ENCODE measurements around the gene AKTIP.

Gene AKTIP

DNA sequence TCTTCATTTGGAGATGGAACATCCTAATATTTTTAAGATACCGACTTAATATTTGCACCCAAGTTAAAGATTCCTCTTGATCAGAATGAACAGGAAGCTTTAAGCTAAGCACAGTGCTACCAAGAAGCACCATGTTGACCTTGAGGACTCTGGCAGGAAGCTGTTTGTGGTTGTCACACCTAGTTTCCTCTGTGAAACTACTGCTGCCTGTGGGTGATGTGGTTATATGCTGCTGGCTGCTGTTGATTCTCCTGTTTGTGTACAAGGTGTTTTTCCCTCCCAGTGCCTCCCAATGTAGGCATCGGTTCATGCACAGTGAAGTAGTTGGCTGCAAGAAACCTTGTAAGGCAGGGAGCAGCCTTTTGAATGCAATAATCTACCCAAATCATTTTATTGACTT, 45.3 kb downstream of the AKTIP start:
- Histone ChIP-seq H3K9ac (ENCODE audit: low read depth, low read length) (no peak overlapping the region), H3K27me3 (ENCODE audit: control insufficient read depth, insufficient read depth, low read length) (no peaks in the 10 kb centered on the region), H3K4me1 (ENCODE audit: control insufficient read depth, insufficient read depth, low read length) (no peaks in the 10 kb centered on the region), H3K36me3 (ENCODE audit: control insufficient read depth, insufficient read depth, low read length) (peaks cover 5% of the 10 kb centered on the region), H3K4me3 (ENCODE audit: low read depth, low read length) (no peak overlapping the region), H3K9me3 (ENCODE audit: control insufficient read depth, insufficient read depth, low read length) (no peaks in the 10 kb centered on the region)

DNA sequence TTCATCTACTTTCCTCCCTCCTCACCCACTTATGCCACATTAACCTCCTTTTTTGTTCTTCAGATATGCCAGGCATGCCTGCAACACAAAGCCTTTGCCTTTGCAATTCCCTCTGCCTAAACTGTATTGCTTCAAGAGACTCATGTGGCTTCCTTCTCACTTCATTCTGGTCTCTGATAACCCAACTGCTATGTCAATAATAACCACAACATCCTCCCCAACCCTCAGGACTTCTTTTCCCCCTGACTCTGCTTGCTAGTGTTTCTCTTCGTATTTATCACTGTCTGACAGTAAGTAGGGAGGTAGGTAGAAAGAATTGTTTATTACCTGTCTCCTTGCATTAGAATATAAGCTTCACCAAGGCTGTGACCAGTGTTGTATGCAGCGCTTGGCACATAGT, 46.4 kb downstream of the AKTIP start:
- Histone ChIP-seq H3K36me3 (ENCODE audit: control insufficient read depth, insufficient read depth, low read length) (peaks cover 5% of the 10 kb centered on the region), H3K9me3 (ENCODE audit: control insufficient read depth, insufficient read depth, low read length) (no peaks in the 10 kb centered on the region), H3K27me3 (ENCODE audit: control insufficient read depth, insufficient read depth, low read length) (no peaks in the 10 kb centered on the region), H3K4me1 (ENCODE audit: control insufficient read depth, insufficient read depth, low read length) (no peaks in the 10 kb centered on the region), H3K4me3 (ENCODE audit: low read depth, low read length) (no peak overlapping the region), H3K9ac (ENCODE audit: low read depth, low read length) (no peak overlapping the region)

GRCh38 chr16:53453928-53454327, 49.1 kb downstream of the AKTIP start:
- Histone ChIP-seq H3K27me3 (ENCODE audit: control insufficient read depth, insufficient read depth, low read length) (no peaks in the 10 kb centered on the region), H3K36me3 (ENCODE audit: control insufficient read depth, insufficient read depth, low read length) (no peaks in the 10 kb centered on the region), H3K4me1 (ENCODE audit: control insufficient read depth, insufficient read depth, low read length) (no peaks in the 10 kb centered on the region), H3K4me3 (ENCODE audit: low read depth, low read length) (no peak overlapping the region), H3K9ac (ENCODE audit: low read depth, low read length) (no peak overlapping the region), H3K9me3 (ENCODE audit: control insufficient read depth, insufficient read depth, low read length) (no peaks in the 10 kb centered on the region)

DNA sequence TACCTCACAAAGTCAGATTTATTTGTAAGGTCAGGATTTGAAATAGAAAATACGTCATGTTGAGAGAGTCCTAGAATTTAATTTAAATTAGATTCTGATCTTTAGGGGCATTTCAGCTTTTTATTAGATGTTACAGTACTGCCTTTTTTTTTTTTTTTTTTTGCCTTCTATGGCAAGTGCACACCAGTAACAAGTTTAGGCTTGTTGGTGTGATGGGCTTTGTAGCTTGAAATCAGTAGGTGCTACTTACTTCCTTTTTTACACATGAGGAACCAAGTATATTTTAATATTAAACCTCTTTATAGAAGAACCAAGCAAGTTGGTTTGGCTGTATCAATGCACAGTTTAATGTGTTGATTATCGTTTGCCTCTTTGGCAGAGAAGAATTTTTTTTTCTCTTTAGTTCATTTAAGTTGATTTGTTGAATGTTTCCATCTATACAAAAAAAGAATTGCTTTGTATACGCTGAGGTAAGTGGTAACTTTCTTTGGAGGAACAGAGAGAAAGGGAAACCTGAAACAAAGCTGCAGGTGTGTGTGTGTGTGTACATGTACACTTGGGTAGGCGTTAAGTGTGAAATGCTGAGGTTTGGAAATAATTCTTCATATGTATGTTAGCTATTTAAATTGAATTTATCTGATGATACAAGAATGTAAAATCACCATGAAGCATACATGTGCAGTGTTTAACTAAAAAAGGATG, 53.0 kb downstream of the AKTIP start:
- H3K27me3 ChIP-seq (ENCODE audit: control insufficient read depth, insufficient read depth, low read length) = no peaks in the 10 kb centered on the region
- no peak overlapping the region for H3K9ac ChIP-seq (ENCODE audit: low read depth, low read length)
- H3K4me3 ChIP-seq (ENCODE audit: low read depth, low read length) = no peak overlapping the region
- H3K36me3 ChIP-seq (ENCODE audit: control insufficient read depth, insufficient read depth, low read length) = no peaks in the 10 kb centered on the region
- H3K4me1 ChIP-seq (ENCODE audit: control insufficient read depth, insufficient read depth, low read length) = no peaks in the 10 kb centered on the region
- H3K9me3 ChIP-seq (ENCODE audit: control insufficient read depth, insufficient read depth, low read length) = no peaks in the 10 kb centered on the region

GRCh38 chr16:53446090-53446489, 56.9 kb downstream of the AKTIP start:
- H3K9ac ChIP-seq (ENCODE audit: low read depth, low read length) = no peak overlapping the region
- no peaks in the 10 kb centered on the region for H3K4me1 ChIP-seq (ENCODE audit: control insufficient read depth, insufficient read depth, low read length)
- no peaks in the 10 kb centered on the region for H3K36me3 ChIP-seq (ENCODE audit: control insufficient read depth, insufficient read depth, low read length)
- no peak overlapping the region for H3K4me3 ChIP-seq (ENCODE audit: low read depth, low read length)
- H3K9me3 ChIP-seq (ENCODE audit: control insufficient read depth, insufficient read depth, low read length) = no peaks in the 10 kb centered on the region
- no peaks in the 10 kb centered on the region for H3K27me3 ChIP-seq (ENCODE audit: control insufficient read depth, insufficient read depth, low read length)

DNA sequence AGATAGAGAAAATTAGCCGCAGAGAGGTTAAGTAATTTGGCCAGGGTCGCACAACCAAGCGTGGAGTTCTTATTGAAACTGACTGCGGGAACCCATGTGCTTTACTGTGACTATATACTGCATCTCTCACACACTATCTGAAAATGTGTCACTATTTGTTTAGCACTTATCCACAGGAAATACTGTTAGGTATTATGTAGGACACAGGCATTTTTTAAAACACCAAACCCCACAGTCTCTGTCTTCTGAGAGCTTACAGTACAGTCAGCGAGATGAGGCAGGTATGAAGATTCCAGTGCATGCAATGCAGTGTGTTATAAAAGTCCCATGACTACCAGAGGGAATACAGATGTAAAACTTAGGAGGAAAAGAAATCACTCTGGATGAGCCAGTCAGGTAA, 57.5 kb downstream of the AKTIP start:
- no peaks in the 10 kb centered on the region for H3K36me3 ChIP-seq (ENCODE audit: control insufficient read depth, insufficient read depth, low read length)
- H3K27me3 ChIP-seq (ENCODE audit: control insufficient read depth, insufficient read depth, low read length) = no peaks in the 10 kb centered on the region
- H3K4me1 ChIP-seq (ENCODE audit: control insufficient read depth, insufficient read depth, low read length) = no peaks in the 10 kb centered on the region
- H3K9me3 ChIP-seq (ENCODE audit: control insufficient read depth, insufficient read depth, low read length) = no peaks in the 10 kb centered on the region
- no peak overlapping the region for H3K4me3 ChIP-seq (ENCODE audit: low read depth, low read length)
- no peak overlapping the region for H3K9ac ChIP-seq (ENCODE audit: low read depth, low read length)
